C4-2B (cell line): ENCODE measurements around the gene TMEM150C.

Experiments
- ZFX ChIP-seq: fragments of 450-650 bp; IDR thresholded peaks from 2 replicates; pipeline ENCODE4 v1.6.1; 2017
- TF ChIP-seq, protein P1 (sequence below): fragments of 450-650 bp; conservative IDR thresholded peaks from 2 replicates; pipeline ENCODE4 v1.5.1; 2017; ENCODE audit warnings: mild to moderate bottlenecking

DNA sequence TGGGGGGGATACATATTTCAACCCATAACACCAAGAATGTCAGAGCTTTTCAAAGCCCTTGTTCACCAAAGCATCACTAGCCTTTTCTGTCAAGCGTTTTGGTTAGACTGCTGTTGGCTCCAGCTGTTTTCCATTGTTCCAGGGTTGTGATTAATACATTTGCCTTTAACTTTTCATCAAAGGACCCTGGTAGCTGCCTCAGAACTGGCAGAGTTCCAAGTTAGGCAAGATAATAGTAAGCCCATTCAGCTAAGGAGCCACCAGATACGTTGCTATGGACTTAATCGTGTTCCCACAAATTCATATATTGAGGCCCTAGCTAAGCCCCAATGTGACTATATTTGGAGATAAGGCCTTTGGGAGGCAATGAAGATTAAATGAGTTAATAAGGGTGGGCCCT lies 94.3 kb downstream of the TMEM150C start:
- TF ChIP-seq, protein P1, sequence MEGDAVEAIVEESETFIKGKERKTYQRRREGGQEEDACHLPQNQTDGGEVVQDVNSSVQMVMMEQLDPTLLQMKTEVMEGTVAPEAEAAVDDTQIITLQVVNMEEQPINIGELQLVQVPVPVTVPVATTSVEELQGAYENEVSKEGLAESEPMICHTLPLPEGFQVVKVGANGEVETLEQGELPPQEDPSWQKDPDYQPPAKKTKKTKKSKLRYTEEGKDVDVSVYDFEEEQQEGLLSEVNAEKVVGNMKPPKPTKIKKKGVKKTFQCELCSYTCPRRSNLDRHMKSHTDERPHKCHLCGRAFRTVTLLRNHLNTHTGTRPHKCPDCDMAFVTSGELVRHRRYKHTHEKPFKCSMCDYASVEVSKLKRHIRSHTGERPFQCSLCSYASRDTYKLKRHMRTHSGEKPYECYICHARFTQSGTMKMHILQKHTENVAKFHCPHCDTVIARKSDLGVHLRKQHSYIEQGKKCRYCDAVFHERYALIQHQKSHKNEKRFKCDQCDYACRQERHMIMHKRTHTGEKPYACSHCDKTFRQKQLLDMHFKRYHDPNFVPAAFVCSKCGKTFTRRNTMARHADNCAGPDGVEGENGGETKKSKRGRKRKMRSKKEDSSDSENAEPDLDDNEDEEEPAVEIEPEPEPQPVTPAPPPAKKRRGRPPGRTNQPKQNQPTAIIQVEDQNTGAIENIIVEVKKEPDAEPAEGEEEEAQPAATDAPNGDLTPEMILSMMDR, result no peak
- no peak for TF ChIP-seq ZFX
